Spleen (tissue), 11 donors: ENCODE results near the gene PTMA. TPM values are rescaled to one million over a fixed set of nuclear protein-coding genes. Genes with fewer than 3 reads are reported as not detected.

Source experiments
- DNase-seq: peaks from one replicate; pipeline ENCODE4 v3.0.0-alpha.2; 2020
- H3K27ac ChIP-seq, 8 donors: fragments of 200-600 bp; sonication (generic) in 7 of 8; 1 replicate in 4 of 8; 2 replicates in 4 of 8; pipeline versions ENCODE4 v1.5.0 to v1.8.0; 2016 to 2021; ENCODE audit warnings: inconsistent platforms in 4 of 8, mild to moderate bottlenecking in 4 of 8, moderate library complexity in 1 of 8
- H3K27me3 ChIP-seq, 7 donors: fragments of 200-600 bp; sonication (generic) in 6 of 7; replicated peaks in 1 of 7; 1 replicate in 4 of 7; 2 replicates in 3 of 7; pipeline versions ENCODE4 v1.5.0 to v1.8.0; 2016 to 2021; ENCODE audit warnings: inconsistent platforms in 3 of 7, mild to moderate bottlenecking in 1 of 7
- H3K36me3 ChIP-seq, 6 donors: fragments of 200-600 bp; sonication (generic) in 5 of 6; 1 replicate in 4 of 6; 2 replicates in 2 of 6; pipeline versions ENCODE4 v1.5.0 to v1.8.0; 2016 to 2021; ENCODE audit warnings: inconsistent platforms in 2 of 6
- H3K4me1 ChIP-seq, 6 donors: fragments of 200-600 bp; sonication (generic) in 5 of 6; 1 replicate in 3 of 6; 2 replicates in 3 of 6; pipeline versions ENCODE4 v1.5.0 to v1.8.0; 2016 to 2021; ENCODE audit warnings: inconsistent platforms in 3 of 6
- H3K4me3 ChIP-seq, 8 donors: fragments of 200-600 bp; sonication (generic) in 7 of 8; 1 replicate in 4 of 8; 2 replicates in 4 of 8; pipeline versions ENCODE4 v1.5.0 to v1.8.0; 2016 to 2021; ENCODE audit warnings: inconsistent platforms in 4 of 8, mild to moderate bottlenecking in 4 of 8, moderate library complexity in 2 of 8
- H3K9me3 ChIP-seq, 8 donors: fragments of 200-600 bp; sonication (generic) in 7 of 8; 1 replicate in 4 of 8; 2 replicates in 4 of 8; pipeline versions ENCODE4 v1.5.0 to v1.8.0; 2016 to 2021; ENCODE audit warnings: inconsistent platforms in 4 of 8
- CTCF ChIP-seq, 11 experiments: fragments of 200-600 bp in 7 of 11; fragments of 450-650 bp in 4 of 11; sonication (generic) in 4 of 11; IDR thresholded peaks in 8 of 11; conservative IDR thresholded peaks in 3 of 11; 1 replicate in 7 of 11; 2 replicates in 4 of 11; pipeline versions ENCODE4 v1.4.0 to v1.8.0; 2016 to 2021; ENCODE audit warnings: antibody characterized with exemption in 11 of 11, inconsistent platforms in 4 of 11, mild to moderate bottlenecking in 1 of 11
- POLR2A ChIP-seq, 3 donors: fragments of 450-650 bp; IDR thresholded peaks; one replicate each; pipeline ENCODE4 v1.5.1; 2017; ENCODE audit warnings: antibody characterized with exemption in 3 of 3, mild to moderate bottlenecking in 1 of 3
- POLR2AphosphoS5 ChIP-seq, 3 donors: sonication (generic); formaldehyde crosslinking; IDR thresholded peaks; one replicate each; pipeline ENCODE4 v1.5.1; 2017; ENCODE audit warnings: antibody characterized with exemption in 3 of 3
- WGBS, 5 donors: extraction: QIAGEN DNeasy Blood & Tissue Kit in 3 of 5; methylation state at CpG; one replicate each; pipeline versions ENCODE4 v1.1.5 to v1.1.7; 2013 to 2018; 5-methylcytosine and 5-hydroxymethylcytosine counted together
- intact Hi-C: fragments of 100-400 bp; cut with DNase I; formaldehyde crosslinking; loops from one replicate; pipeline ENCODE4 v1.15.0; 2023; ENCODE audit warnings: low total_unique reads
- polyA plus RNA-seq, 3 donors: library from polyadenylated mRNA; stranded (reverse); fragments of 200-250 nt; gene quantifications; one replicate each; pipeline ENCODE4 v1.2.1, GENCODE V29; 2013
- total RNA-seq, 7 donors: library from RNA; depleted of rRNA in 3 of 7; stranded (reverse); fragments of >200 nt in 3 of 7; fragmentation: NEBNext Ultra II Directional in 4 of 7; extraction: Animal tissue kit (Norgen Biotek cat#: 25700) in 4 of 7; gene quantifications; one replicate each; pipeline versions ENCODE4 v1.1.0 to v1.2.1, GENCODE V29; 2016 to 2021
- donor health status: healthy with polysubstance abuse.
- donor health status: DM: no; HTN: no; CAD: no; lungs with moderate emphysema.
- donor health status: DM: no; HTN: no; CAD: no.
- donor health status: Bipolar disorder and iron deficiency.
- donor health status: healthy.
- donor health status: DM: no; HTN: no; CAD: no.
- donor health status: DM: yes; HTN: yes; CAD: no.

PTMA gene
- total and polyA plus RNA-seq, 10 donors, result 509 to 2,114 (median 803) TPM

GRCh38 chr2:231714639-231715498 is 6.5 kb downstream of the PTMA start:
- peak overlapping the region in 6 of 8 donors; percentile 23 to 83 (median 72) for H3K27ac ChIP-seq
- H3K36me3 ChIP-seq, result peaks cover 0 to 36% (median 18%) of the 10 kb centered on the region in 6 donors
- peaks cover 31 to 65% (median 58%) of the 10 kb centered on the region in 6 donors for H3K4me1 ChIP-seq
- intact Hi-C loops, result loop anchor here (2.0 to 10.0 kb wide), 3 partner anchors 34 to 103 kb away; no protein-coding TSS in a partner anchor
- no peak for TF ChIP-seq POLR2AphosphoS5 (IDR thresholded peaks at IDR 0.05)
- peak; percentile 75 to 93 (median 88) for TF ChIP-seq CTCF (IDR thresholded peaks at IDR 0.05 in 8 of 11, conservative IDR thresholded peaks at IDR 0.05 in 3 of 11)
- TF ChIP-seq POLR2A (IDR thresholded peaks at IDR 0.05), result no peak
- DNase-seq, result peak; percentile 90
- 59 to 85% (median 66%) methylated on average over 12 to 17 of the region's 17 CpGs for WGBS, 5 donors
- no peak overlapping the region for H3K4me3 ChIP-seq
- H3K9me3 ChIP-seq, result peaks cover 0 to 5% (median 0%) of the 10 kb centered on the region in 8 donors
- H3K27me3 ChIP-seq, result no peaks in the 10 kb centered on the region

GRCh38 chr2:231715499-231715837 is 7.1 kb downstream of the PTMA start:
- TF ChIP-seq CTCF (IDR thresholded peaks at IDR 0.05 in 8 of 11, conservative IDR thresholded peaks at IDR 0.05 in 3 of 11) (peak in 7 of 11 experiments; percentile 4 to 63 (median 39)), POLR2A (IDR thresholded peaks at IDR 0.05) (no peak)
- intact Hi-C loops, result loop anchor here (2.0 to 10.0 kb wide), 2 partner anchors 35 to 51 kb away; no protein-coding TSS in a partner anchor
- H3K36me3 ChIP-seq, result peaks cover 0 to 36% (median 18%) of the 10 kb centered on the region in 6 donors
- H3K9me3 ChIP-seq, result peaks cover 0 to 5% (median 0%) of the 10 kb centered on the region in 8 donors
- H3K4me3 ChIP-seq, result no peak overlapping the region
- no peak for DNase-seq
- no peak overlapping the region for H3K27ac ChIP-seq
- H3K27me3 ChIP-seq, result no peaks in the 10 kb centered on the region
- 43 to 56% (median 45%) methylated on average over 5 of the region's 5 CpGs for WGBS, 5 donors
- H3K4me1 ChIP-seq, result peaks cover 31 to 62% (median 58%) of the 10 kb centered on the region in 6 donors

- peak in 1 of 3 donors; percentile 7 for TF ChIP-seq POLR2AphosphoS5 (IDR thresholded peaks at IDR 0.05)
- no peak for TF ChIP-seq CTCF (IDR thresholded peaks at IDR 0.05 in 8 of 11, conservative IDR thresholded peaks at IDR 0.05 in 3 of 11)
- no peak for TF ChIP-seq POLR2A (IDR thresholded peaks at IDR 0.05)
- intact Hi-C loops, result loop anchor here (2.0 to 10.0 kb wide), 2 partner anchors 35 to 51 kb away; no protein-coding TSS in a partner anchor
- Histone ChIP-seq H3K27ac (peak overlapping the region in 2 of 8 donors; percentile 74 to 77), H3K36me3 (peaks cover 0 to 35% (median 18%) of the 10 kb centered on the region in 6 donors), H3K27me3 (no peaks in the 10 kb centered on the region), H3K9me3 (peaks cover 0 to 5% (median 0%) of the 10 kb centered on the region in 8 donors), H3K4me3 (no peak overlapping the region), H3K4me1 (peaks cover 29 to 63% (median 55%) of the 10 kb centered on the region in 6 donors)
- 91 to 97% (median 94%) methylated on average over 6 to 8 of the region's 8 CpGs for WGBS, 5 donors
- peak; percentile 77 for DNase-seq
Observed at GRCh38 chr2:231715988-231716616, 7.8 kb downstream of the PTMA start.
